ENCODE results near the gene ATP6V0D1. TPM values are rescaled to one million over a fixed set of nuclear protein-coding genes. Genes with fewer than 3 reads are reported as not detected.
A peak's percentile ranks its signal among the peaks of the same experiment; 100 is the strongest.

ATP6V0D1 gene
- polyA plus RNA-seq, 1 of the 3 experiments (the other 2 are of a cell fraction), result 135 TPM

- POLR2A ChIA-PET, result interaction anchor here (0.9 to 1.1 kb wide), 2 partner anchors 9 to 40 kb away, joined by 3 to 4 read pairs; partner anchors contain the start of gene ATP6V0D1
- CTCF ChIA-PET, result interaction anchor here (0.7 to 6.7 kb wide), 7 partner anchors 10 to 80 kb away, joined by 3 to 35 read pairs (median 6); partner anchors contain the start of genes ATP6V0D1 and HSD11B2
- peaks cover 13% of the 10 kb centered on the region; the same call in 1 of the 2 replicates for H4K20me1 ChIP-seq (ENCODE audit: insufficient read depth)
- H3K27me3 ChIP-seq (ENCODE audit: insufficient read depth), result no peaks in the 10 kb centered on the region
- H3K27ac ChIP-seq (ENCODE audit: low read depth in 2 of 2, low read length in 1 of 2), result no peak overlapping the region; a peak in 1 of 4 replicates
- H3F3A ChIP-seq (replicated peaks; ENCODE audit: insufficient read depth), result no peaks in the 10 kb centered on the region
- H3K4me1 ChIP-seq (ENCODE audit: control insufficient read depth in 1 of 2, insufficient read depth in 2 of 2, low read depth in 1 of 2, low read length in 1 of 2), result peaks cover 0 to 32% of the 10 kb centered on the region in 2 experiments; a peak in 1 of 4 replicates
- no peak overlapping the region for H3K4me2 ChIP-seq
- no peaks in the 10 kb centered on the region for H3K9me3 ChIP-seq
- WGBS (ENCODE audit: low lambda C conversion rate), result 83% methylated on average over 10 of the region's 17 CpGs
- H3K4me3 ChIP-seq (ENCODE audit: low read depth in 2 of 2, low read length in 1 of 2), result no peak overlapping the region
- peaks cover 7 to 45% of the 10 kb centered on the region in 2 experiments for H3K36me3 ChIP-seq (replicated peaks in 1 of 2; ENCODE audit: control insufficient read depth in 1 of 2, insufficient read depth in 2 of 2, low read length in 1 of 2)
- H3K9me2 ChIP-seq, result no peaks in the 10 kb centered on the region
- TF ChIP-seq FOSL2 (IDR thresholded peaks at IDR 0.05; ENCODE audit: borderline replicate concordance, low read depth) (no peak), CHD2 (IDR thresholded peaks at IDR 0.05; ENCODE audit: low read length, partially characterized antibody) (no peak), RCOR1 (IDR thresholded peaks at IDR 0.05; ENCODE audit: low read length) (no peak), MEF2A (IDR thresholded peaks at IDR 0.05; ENCODE audit: borderline replicate concordance, low read depth) (no peak), TAF1 (IDR thresholded peaks at IDR 0.05; ENCODE audit: borderline replicate concordance, low read depth, low read length) (no peak), TCF12 (IDR thresholded peaks at IDR 0.05) (no peak), JUND (IDR thresholded peaks at IDR 0.05) (no peak), RXRA (IDR thresholded peaks at IDR 0.05; ENCODE audit: borderline replicate concordance, low read depth) (no peak)
- TF ChIP-seq, protein P1, sequence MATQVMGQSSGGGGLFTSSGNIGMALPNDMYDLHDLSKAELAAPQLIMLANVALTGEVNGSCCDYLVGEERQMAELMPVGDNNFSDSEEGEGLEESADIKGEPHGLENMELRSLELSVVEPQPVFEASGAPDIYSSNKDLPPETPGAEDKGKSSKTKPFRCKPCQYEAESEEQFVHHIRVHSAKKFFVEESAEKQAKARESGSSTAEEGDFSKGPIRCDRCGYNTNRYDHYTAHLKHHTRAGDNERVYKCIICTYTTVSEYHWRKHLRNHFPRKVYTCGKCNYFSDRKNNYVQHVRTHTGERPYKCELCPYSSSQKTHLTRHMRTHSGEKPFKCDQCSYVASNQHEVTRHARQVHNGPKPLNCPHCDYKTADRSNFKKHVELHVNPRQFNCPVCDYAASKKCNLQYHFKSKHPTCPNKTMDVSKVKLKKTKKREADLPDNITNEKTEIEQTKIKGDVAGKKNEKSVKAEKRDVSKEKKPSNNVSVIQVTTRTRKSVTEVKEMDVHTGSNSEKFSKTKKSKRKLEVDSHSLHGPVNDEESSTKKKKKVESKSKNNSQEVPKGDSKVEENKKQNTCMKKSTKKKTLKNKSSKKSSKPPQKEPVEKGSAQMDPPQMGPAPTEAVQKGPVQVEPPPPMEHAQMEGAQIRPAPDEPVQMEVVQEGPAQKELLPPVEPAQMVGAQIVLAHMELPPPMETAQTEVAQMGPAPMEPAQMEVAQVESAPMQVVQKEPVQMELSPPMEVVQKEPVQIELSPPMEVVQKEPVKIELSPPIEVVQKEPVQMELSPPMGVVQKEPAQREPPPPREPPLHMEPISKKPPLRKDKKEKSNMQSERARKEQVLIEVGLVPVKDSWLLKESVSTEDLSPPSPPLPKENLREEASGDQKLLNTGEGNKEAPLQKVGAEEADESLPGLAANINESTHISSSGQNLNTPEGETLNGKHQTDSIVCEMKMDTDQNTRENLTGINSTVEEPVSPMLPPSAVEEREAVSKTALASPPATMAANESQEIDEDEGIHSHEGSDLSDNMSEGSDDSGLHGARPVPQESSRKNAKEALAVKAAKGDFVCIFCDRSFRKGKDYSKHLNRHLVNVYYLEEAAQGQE (IDR thresholded peaks at IDR 0.05; ENCODE audit: low read depth, low read length), result no peak
- H3K79me2 ChIP-seq (ENCODE audit: insufficient read depth), result 0 out of 2 replicates have a peak, but pooled peaks cover 4% of the 10 kb centered on the region
- H2AFZ ChIP-seq (ENCODE audit: low read depth), result no peak overlapping the region
- peak; percentile 36 for DNase-seq
- H3K9ac ChIP-seq, result no peak overlapping the region
These were observed 39.6 kb downstream of the ATP6V0D1 start for GRCh38 chr16:67441271-67441753.

DNA sequence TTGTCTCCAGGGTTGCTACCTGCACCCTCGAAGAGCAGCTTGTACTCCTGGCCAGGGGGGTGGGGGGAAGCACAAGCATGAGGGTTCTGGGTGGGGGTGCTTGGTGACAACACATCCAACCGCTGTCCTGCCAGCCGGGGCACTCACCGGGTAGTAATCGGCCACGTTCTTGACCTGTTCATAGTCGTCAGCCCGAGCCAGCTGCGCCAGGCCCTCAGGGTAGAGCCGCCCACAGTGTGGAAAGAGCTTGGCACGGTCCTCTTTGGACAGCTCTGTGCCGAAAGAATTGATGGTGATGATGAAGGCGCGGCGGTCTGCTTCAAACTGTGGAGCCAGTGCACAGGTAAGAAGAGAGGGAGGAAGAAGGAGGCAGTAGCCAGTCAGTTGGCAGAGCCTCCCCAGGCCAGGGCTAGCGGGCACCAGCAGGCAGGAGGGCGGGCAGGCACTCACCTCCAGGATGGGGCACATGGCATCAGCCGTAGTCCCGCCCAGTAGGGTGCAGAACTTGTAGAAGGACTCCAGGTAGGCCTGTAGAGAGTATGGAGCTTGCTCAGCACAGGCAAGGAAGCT, 42.0 kb downstream of the ATP6V0D1 start:
- H3K27ac ChIP-seq (ENCODE audit: low read depth in 2 of 2, low read length in 1 of 2), result no peak overlapping the region
- H3K79me2 ChIP-seq (ENCODE audit: insufficient read depth), result no peaks in the 10 kb centered on the region
- no peaks in the 10 kb centered on the region for H3K27me3 ChIP-seq (ENCODE audit: insufficient read depth)
- DNase-seq, result no peak
- no peaks in the 10 kb centered on the region for H3F3A ChIP-seq (replicated peaks; ENCODE audit: insufficient read depth)
- ChIA-PET CTCF (interaction anchor here (1.1 to 6.7 kb wide), 3 partner anchors 21 to 26 kb away, joined by 4 to 35 read pairs (median 5); no protein-coding TSS in a partner anchor), POLR2A (no interaction called here)
- H4K20me1 ChIP-seq (ENCODE audit: insufficient read depth), result no peaks in the 10 kb centered on the region
- H3K4me3 ChIP-seq (ENCODE audit: low read depth in 2 of 2, low read length in 1 of 2), result no peak overlapping the region
- peaks cover 7 to 38% of the 10 kb centered on the region in 2 experiments for H3K36me3 ChIP-seq (replicated peaks in 1 of 2; ENCODE audit: control insufficient read depth in 1 of 2, insufficient read depth in 2 of 2, low read length in 1 of 2)
- no peaks in the 10 kb centered on the region for H3K9me2 ChIP-seq
- no peak overlapping the region for H3K9ac ChIP-seq
- H3K4me2 ChIP-seq, result no peak overlapping the region
- peaks cover 0 to 24% of the 10 kb centered on the region in 2 experiments; a peak in 1 of 4 replicates for H3K4me1 ChIP-seq (ENCODE audit: control insufficient read depth in 1 of 2, insufficient read depth in 2 of 2, low read depth in 1 of 2, low read length in 1 of 2)
- no peaks in the 10 kb centered on the region for H3K9me3 ChIP-seq
- whole genome bisulfite sequencing (ENCODE audit: low lambda C conversion rate), result 91% methylated on average over 16 of the region's 19 CpGs
- no peak overlapping the region for H2AFZ ChIP-seq (ENCODE audit: low read depth)
- TF ChIP-seq USF2 (IDR thresholded peaks at IDR 0.05; ENCODE audit: borderline replicate concordance, low read depth, low read length) (no peak), RCOR1 (IDR thresholded peaks at IDR 0.05; ENCODE audit: low read length) (no peak), CHD2 (IDR thresholded peaks at IDR 0.05; ENCODE audit: low read length, partially characterized antibody) (no peak), TEAD4 (IDR thresholded peaks at IDR 0.05; ENCODE audit: borderline replicate concordance, insufficient read depth) (no peak), EP300 (IDR thresholded peaks at IDR 0.05; ENCODE audit: borderline replicate concordance in 1 of 2, low read depth in 1 of 2, low read length in 1 of 2) (no peak), ELF1 (IDR thresholded peaks at IDR 0.05) (no peak), TCF12 (IDR thresholded peaks at IDR 0.05) (no peak), GABPA (IDR thresholded peaks at IDR 0.05; ENCODE audit: low read depth) (no peak), IRF3 (IDR thresholded peaks at IDR 0.05; ENCODE audit: low read depth, low read length) (no peak), EZH2phosphoT487 (IDR thresholded peaks at IDR 0.05; ENCODE audit: borderline replicate concordance, low read depth) (no peak), FOXJ3 (CRISPR knock-in tag; IDR thresholded peaks at IDR 0.05) (no peak), RXRA (IDR thresholded peaks at IDR 0.05; ENCODE audit: borderline replicate concordance, low read depth) (no peak)
- TF ChIP-seq, protein P2, sequence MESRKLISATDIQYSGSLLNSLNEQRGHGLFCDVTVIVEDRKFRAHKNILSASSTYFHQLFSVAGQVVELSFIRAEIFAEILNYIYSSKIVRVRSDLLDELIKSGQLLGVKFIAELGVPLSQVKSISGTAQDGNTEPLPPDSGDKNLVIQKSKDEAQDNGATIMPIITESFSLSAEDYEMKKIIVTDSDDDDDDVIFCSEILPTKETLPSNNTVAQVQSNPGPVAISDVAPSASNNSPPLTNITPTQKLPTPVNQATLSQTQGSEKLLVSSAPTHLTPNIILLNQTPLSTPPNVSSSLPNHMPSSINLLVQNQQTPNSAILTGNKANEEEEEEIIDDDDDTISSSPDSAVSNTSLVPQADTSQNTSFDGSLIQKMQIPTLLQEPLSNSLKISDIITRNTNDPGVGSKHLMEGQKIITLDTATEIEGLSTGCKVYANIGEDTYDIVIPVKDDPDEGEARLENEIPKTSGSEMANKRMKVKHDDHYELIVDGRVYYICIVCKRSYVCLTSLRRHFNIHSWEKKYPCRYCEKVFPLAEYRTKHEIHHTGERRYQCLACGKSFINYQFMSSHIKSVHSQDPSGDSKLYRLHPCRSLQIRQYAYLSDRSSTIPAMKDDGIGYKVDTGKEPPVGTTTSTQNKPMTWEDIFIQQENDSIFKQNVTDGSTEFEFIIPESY (IDR thresholded peaks at IDR 0.05; ENCODE audit: borderline replicate concordance, low read depth), result no peak

All from SK-N-SH (cell line).